ENCODE measurements around the gene ANGEL2.
"Not testable (repeated sequence)": the region's sequence is repeated elsewhere in the genome, so short reads cannot be mapped to it uniquely, and the experiment has no call there.

- TF ChIP-seq POLR2A, TAF1, POLR2AphosphoS5, POU2F2 (IDR thresholded peaks at IDR 0.05; ENCODE audit: low read depth, low read length): not testable (repeated sequence)
Observed at GRCh38 chr1:212993960-212994359, 21.7 kb downstream of the ANGEL2 start.

Data from GM12891 (cell line).